ENCODE data around the gene UBE2B. TPM values are rescaled to one million over a fixed set of nuclear protein-coding genes. Genes with fewer than 3 reads are reported as not detected.

Gene UBE2B
- total RNA-seq, 1 donor from 2014 or later: 97.2 TPM

DNA sequence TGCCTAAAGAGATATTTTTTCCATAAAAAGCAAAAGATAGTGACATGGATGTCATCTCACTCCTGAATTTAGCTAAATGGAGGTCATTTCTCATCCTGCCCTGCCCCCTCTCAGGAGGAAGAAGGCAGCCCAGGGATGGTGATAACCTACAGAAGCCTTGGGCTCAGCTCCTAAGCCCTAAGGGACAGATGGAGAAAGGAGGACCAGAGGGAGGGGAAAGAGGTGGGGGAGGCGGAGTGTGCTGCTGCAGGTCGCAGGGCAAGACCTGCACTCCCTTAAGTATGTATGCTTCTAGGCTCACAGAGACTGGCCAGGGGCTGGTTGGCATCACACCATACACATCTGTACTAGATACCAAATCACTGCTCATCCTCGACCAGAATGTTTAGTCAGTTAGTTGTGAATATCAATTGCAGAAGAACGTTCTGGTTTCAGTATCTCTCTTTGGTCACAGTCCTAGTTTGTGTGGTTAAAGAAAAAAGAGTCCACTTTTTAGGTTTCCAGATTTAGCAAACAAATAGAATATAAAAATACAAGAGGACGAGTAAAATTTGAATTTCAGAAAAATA, 58.7 kb downstream of the UBE2B start:
- H3K9me3 Mint-ChIP-seq: no peaks in the 10 kb centered on the region
- H3K27me3 Mint-ChIP-seq (ENCODE audit: low read depth): peaks cover 2% of the 10 kb centered on the region
- no peaks in the 10 kb centered on the region for H3K36me3 Mint-ChIP-seq (ENCODE audit: low read depth)
- peaks cover 7% of the 10 kb centered on the region for H3K4me1 Mint-ChIP-seq (ENCODE audit: low read depth)
- no peak overlapping the region for H3K27ac Mint-ChIP-seq
- intact Hi-C loops (cut with micrococcal nuclease): no loop called here
- DNase-seq (ENCODE audit: low spot score): no peak
- no peak overlapping the region for H3K4me3 Mint-ChIP-seq (ENCODE audit: low read depth)

DNA sequence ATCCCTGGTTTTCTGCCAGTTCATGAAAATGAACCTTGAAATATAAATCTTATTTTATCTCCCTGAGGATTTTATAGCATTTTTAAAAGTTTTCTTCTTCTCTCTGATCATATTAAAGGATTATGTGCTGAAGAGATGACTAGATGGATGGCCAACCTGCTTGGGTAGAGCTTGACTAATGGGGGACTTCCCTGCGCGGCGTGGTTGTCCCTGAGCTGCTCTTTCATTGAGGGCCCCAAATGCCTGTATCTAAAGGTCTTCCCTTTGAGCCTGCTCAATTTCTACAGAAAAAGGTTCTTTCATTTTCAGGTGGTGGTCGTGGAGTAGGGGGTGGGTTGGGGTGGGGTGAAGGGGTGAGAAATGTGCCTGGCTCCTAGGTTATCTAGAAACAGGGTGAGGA, 60.8 kb downstream of the UBE2B start:
- no peak for DNase-seq (ENCODE audit: low spot score)
- Mint-ChIP-seq H3K36me3 (ENCODE audit: low read depth) (no peaks in the 10 kb centered on the region), H3K27ac (peak overlapping the region; percentile 42), H3K9me3 (no peaks in the 10 kb centered on the region), H3K4me3 (ENCODE audit: low read depth) (no peak overlapping the region), H3K4me1 (ENCODE audit: low read depth) (peaks cover 18% of the 10 kb centered on the region), H3K27me3 (ENCODE audit: low read depth) (peaks cover 2% of the 10 kb centered on the region)
- intact Hi-C loops (cut with micrococcal nuclease): no loop called here

DNA sequence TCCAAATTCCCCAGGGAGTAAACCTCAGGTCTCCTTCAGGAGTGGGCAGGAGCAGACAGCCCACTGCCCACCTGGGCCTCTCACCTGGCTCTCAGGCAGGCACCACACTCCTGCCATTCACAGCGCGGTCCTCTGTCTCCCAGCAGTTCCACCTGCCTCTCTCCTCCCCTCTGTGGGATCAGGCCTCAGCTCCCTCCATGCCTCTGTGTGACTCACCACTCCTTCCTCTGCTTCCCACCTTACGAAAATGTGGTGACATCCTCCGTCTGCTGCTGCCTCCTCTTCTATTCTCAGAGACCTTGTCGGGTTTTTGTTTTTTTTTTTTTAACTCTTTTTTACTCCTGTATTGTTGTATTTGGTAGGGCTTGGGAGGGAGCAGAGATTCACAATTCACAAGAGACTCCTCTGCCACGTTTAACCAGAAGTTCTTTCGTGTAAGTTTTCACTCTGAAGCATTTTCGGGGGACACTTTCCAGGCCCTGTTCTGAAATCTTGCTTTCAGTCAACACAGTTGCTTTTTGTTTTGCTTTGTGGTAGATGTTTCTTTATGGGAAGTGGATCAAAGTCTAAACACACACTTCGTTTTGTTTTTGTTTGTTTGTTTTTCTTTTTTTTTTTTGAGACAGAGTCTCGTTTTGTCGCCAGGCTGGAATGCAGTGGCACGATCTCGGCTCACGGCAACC, 61.4 kb downstream of the UBE2B start:
- intact Hi-C loops (cut with micrococcal nuclease): no loop called here
- Mint-ChIP-seq H3K4me1 (ENCODE audit: low read depth) (peaks cover 19% of the 10 kb centered on the region), H3K4me3 (ENCODE audit: low read depth) (no peak overlapping the region), H3K27me3 (ENCODE audit: low read depth) (peaks cover 2% of the 10 kb centered on the region), H3K36me3 (ENCODE audit: low read depth) (no peaks in the 10 kb centered on the region), H3K9me3 (no peaks in the 10 kb centered on the region), H3K27ac (peak overlapping the region; percentile 26)
- no peak for DNase-seq (ENCODE audit: low spot score)

DNA sequence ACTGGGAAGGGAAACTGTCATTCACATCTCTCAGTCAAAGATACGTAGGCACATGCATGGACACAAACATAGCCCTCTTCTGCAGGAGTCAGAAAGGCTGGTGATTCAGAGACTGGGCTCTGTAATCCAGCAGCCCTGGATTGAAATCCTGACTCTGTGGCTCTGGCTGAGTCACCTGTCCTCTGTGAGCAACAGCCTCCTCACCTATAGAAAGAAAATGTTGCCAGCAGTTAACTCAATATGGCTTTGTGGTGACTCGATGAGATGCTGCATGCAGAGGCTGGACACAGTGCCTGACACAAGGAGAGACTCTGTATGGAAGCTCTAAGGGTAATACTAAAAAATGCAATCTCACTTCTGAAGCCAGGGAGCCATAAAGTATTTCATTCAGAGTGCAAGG, 64.2 kb downstream of the UBE2B start:
- Mint-ChIP-seq H3K4me1 (ENCODE audit: low read depth) (peaks cover 19% of the 10 kb centered on the region), H3K9me3 (no peaks in the 10 kb centered on the region), H3K36me3 (ENCODE audit: low read depth) (no peaks in the 10 kb centered on the region), H3K27ac (peak overlapping the region; percentile 69), H3K27me3 (ENCODE audit: low read depth) (no peaks in the 10 kb centered on the region), H3K4me3 (ENCODE audit: low read depth) (no peak overlapping the region)
- no peak for DNase-seq (ENCODE audit: low spot score)
- intact Hi-C loops (cut with micrococcal nuclease): no loop called here

DNA sequence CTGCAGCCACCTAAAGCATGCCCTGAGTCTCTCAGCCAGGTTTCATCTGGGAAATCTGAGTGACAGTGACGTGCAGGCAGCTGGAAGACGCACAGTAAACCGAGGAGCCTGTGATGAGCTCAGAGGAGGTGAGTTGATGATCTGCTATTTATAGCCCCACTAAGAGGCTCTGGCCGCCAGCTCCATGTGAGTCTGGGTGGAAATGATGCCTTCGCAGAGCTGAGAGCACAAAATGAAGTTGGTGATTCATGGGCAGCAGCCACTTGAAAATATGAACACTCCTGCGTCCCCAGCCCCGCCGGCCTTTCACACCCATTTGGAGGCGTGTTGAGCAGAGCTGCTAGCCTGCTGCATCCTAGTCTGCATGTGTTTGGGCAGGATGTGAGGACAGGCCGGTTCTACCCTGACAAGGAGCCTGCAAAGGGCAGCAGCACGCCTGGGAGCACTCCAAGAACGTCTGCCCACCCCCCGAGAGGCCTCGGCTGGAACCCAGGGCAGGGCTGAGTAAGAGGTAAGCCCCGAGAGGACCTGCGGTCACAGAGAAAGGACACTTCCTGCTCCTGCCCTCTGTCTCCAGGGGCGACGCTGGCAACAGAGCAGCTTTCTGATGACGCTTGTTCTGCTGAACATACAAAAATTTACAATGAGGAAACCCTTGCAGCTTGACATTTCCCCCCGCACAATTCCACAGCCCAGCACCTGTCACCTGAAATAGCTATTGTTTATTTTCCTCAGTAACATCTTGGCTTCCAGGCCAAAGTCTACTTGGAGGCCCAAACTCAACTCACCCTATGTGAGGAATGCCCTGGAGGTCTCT, 65.4 kb downstream of the UBE2B start:
- Mint-ChIP-seq H3K27me3 (ENCODE audit: low read depth) (no peaks in the 10 kb centered on the region), H3K36me3 (ENCODE audit: low read depth) (no peaks in the 10 kb centered on the region), H3K27ac (peak overlapping the region; percentile 68), H3K9me3 (no peaks in the 10 kb centered on the region), H3K4me1 (ENCODE audit: low read depth) (peaks cover 19% of the 10 kb centered on the region), H3K4me3 (ENCODE audit: low read depth) (no peak overlapping the region)
- intact Hi-C loops (cut with micrococcal nuclease): loop anchor here (1.0 to 2.0 kb wide), 3 partner anchors 26 to 91 kb away; partner anchors contain the start of genes CDKN2AIPNL and UBE2B
- DNase-seq (ENCODE audit: low spot score): peak; percentile 62

DNA sequence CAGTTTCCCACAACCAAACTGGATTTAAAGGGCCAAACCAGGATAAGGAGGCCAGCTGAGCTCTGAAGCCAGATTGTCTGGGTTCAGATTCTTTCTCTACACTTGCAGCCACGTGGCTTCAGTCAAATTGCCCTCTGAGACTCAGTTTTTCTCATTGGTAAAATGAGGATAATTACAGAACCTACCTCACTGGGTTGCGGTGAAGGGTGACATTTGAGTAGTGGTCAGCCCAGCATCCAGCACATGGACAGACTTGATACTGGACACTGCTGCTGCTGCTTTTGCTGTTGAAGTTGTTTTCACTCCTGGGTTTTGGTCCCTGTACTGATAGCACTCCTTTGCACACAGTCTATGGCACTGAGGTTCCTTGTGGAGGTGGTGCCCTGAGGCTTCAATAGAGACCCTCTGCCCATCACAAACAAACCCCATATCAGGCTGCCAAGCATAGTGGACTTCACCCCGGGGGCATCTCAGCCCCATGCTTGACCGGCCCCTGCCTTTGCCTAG, 66.0 kb downstream of the UBE2B start:
- no peak overlapping the region for H3K4me3 Mint-ChIP-seq (ENCODE audit: low read depth)
- H3K9me3 Mint-ChIP-seq: no peaks in the 10 kb centered on the region
- H3K27me3 Mint-ChIP-seq (ENCODE audit: low read depth): no peaks in the 10 kb centered on the region
- H3K36me3 Mint-ChIP-seq (ENCODE audit: low read depth): no peaks in the 10 kb centered on the region
- peak overlapping the region; percentile 68 for H3K27ac Mint-ChIP-seq
- intact Hi-C loops (cut with micrococcal nuclease): loop anchor here (2.0 kb wide), 2 partner anchors 27 to 67 kb away; partner anchors contain the start of genes CDKN2AIPNL and UBE2B
- no peak for DNase-seq (ENCODE audit: low spot score)
- H3K4me1 Mint-ChIP-seq (ENCODE audit: low read depth): peaks cover 15% of the 10 kb centered on the region

DNA sequence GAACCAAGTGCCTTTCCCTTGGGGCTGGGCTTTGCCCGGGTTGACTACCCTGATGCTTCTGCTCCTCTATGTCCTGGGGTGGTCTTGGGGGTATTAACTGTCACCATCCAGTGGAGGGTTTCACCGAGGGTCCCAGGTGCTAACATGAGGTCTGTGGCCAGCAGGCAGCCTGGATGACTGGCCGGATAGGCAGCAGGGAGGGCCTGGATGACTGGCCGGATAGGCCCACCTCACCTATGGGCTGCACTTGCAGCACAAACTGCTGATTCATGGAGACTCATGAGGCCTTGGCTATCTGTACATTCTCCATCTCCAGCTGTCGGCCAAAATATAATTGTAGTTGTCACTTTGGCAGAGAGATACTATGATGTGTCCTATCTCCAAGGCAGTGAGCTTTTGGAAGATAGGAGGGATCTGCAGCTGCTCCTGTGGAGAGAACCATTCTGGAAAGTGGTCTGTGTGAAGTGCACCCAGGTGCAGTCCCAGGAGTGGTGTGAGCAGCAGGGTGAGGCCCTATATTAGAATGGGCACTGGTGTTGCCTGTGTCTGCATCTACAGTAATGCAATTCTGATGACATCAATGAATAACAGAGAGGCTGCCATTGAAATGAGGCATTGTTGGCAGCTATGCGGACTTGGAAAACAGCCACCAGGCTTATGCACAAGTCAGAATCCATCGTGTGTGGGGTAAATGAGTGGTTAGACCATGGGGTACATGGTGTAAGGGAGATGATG, 66.6 kb downstream of the UBE2B start:
- Mint-ChIP-seq H3K27me3 (ENCODE audit: low read depth) (no peaks in the 10 kb centered on the region), H3K9me3 (no peaks in the 10 kb centered on the region), H3K4me3 (ENCODE audit: low read depth) (no peak overlapping the region), H3K4me1 (ENCODE audit: low read depth) (peaks cover 11% of the 10 kb centered on the region), H3K36me3 (ENCODE audit: low read depth) (no peaks in the 10 kb centered on the region), H3K27ac (no peak overlapping the region)
- intact Hi-C loops (cut with micrococcal nuclease): loop anchor here (2.0 kb wide), 2 partner anchors 27 to 67 kb away; partner anchors contain the start of genes CDKN2AIPNL and UBE2B
- DNase-seq (ENCODE audit: low spot score): no peak

DNA sequence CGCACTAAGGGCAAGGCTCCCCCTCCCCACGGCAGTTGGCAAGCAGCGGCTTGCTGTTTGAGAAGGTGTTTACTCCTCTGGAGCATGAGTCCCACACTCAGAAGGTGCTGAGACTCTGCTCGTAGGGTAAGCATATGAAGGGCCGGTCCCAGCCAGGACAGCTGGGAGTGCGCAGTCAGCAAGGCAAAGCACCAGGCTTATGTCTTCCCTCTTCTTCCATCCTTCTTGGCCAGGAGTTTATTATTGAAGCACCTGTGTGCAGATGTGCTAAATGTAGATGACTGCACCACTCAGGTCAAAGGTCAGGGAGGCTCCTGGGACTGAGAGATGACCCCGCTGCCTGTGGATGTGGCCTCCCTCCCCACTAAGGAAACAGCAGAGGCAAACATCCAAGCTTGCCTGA, 67.4 kb downstream of the UBE2B start:
- no peak overlapping the region for H3K27ac Mint-ChIP-seq
- H3K4me1 Mint-ChIP-seq (ENCODE audit: low read depth): peaks cover 11% of the 10 kb centered on the region
- intact Hi-C loops (cut with micrococcal nuclease): no loop called here
- H3K4me3 Mint-ChIP-seq (ENCODE audit: low read depth): no peak overlapping the region
- DNase-seq (ENCODE audit: low spot score): no peak
- no peaks in the 10 kb centered on the region for H3K9me3 Mint-ChIP-seq
- no peaks in the 10 kb centered on the region for H3K27me3 Mint-ChIP-seq (ENCODE audit: low read depth)
- H3K36me3 Mint-ChIP-seq (ENCODE audit: low read depth): no peaks in the 10 kb centered on the region

DNA sequence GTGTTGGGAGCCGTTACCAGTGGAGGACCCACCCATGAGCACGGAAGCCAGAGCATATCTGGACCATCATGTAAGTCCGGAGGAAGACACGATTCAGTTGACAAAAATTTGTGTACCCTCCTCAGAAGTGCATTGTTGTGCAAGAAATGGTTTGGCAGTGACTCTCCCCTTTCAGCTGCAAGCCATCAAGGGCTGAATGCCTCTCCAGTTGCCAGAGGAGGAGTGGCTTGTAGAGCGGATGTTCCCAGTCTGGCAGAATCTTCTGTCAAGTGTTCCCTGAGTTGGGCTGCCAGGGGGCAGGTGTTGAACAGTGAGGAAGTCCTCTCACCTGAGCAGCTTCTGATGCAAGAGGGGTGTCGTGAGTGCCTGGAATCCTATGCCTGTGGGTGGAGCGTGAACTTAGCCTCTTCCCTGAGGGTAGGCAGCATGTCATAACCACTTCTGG, 67.9 kb downstream of the UBE2B start:
- Mint-ChIP-seq H3K4me1 (ENCODE audit: low read depth) (peaks cover 11% of the 10 kb centered on the region), H3K4me3 (ENCODE audit: low read depth) (no peak overlapping the region), H3K36me3 (ENCODE audit: low read depth) (no peaks in the 10 kb centered on the region), H3K27me3 (ENCODE audit: low read depth) (no peaks in the 10 kb centered on the region), H3K27ac (no peak overlapping the region), H3K9me3 (no peaks in the 10 kb centered on the region)
- no peak for DNase-seq (ENCODE audit: low spot score)
- intact Hi-C loops (cut with micrococcal nuclease): no loop called here

DNA sequence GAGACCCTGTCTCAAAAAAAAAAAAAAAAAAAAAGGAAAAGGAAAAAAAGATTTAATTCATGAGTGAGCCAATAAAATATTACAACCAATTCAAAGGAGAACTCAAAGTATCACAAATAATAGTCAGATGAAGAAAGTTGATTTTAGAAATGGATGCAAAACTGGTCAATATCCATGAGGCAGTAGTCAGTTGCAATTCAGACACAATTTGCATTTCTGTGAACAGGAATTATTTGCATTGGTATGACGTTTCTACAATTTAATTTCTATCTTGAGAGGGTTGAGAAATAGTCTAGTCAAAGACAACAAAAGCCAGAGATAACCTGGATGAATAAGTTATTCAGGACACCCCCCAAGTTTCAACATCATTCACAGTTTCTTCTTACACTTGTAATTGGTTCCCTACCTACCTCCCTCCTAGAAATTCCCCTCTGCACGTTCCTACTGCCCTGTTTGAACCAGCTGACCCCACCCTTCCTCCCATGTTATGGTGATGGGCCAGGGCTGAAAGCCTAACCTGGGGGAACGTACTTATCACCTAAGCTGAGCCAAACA, 68.9 kb downstream of the UBE2B start:
- Mint-ChIP-seq H3K36me3 (ENCODE audit: low read depth) (no peaks in the 10 kb centered on the region), H3K27ac (no peak overlapping the region)
- intact Hi-C loops (cut with micrococcal nuclease): no loop called here

More for the DNA sequence above, 68.9 kb downstream of the UBE2B start:
- Mint-ChIP-seq H3K4me3 (ENCODE audit: low read depth) (no peak overlapping the region), H3K9me3 (no peaks in the 10 kb centered on the region), H3K27me3 (ENCODE audit: low read depth) (no peaks in the 10 kb centered on the region), H3K4me1 (ENCODE audit: low read depth) (peaks cover 11% of the 10 kb centered on the region)
- DNase-seq (ENCODE audit: low spot score): no peak
